Measurements from ENCODE around the gene KREMEN1.
"Not testable (repeated sequence)": the region's sequence is repeated elsewhere in the genome, so short reads cannot be mapped to it uniquely, and the experiment has no call there.

The KREMEN1 gene

GRCh38 chr22:29108137-29108536 lies 35.3 kb downstream of the KREMEN1 start:
- DNase-seq: no peak

DNA sequence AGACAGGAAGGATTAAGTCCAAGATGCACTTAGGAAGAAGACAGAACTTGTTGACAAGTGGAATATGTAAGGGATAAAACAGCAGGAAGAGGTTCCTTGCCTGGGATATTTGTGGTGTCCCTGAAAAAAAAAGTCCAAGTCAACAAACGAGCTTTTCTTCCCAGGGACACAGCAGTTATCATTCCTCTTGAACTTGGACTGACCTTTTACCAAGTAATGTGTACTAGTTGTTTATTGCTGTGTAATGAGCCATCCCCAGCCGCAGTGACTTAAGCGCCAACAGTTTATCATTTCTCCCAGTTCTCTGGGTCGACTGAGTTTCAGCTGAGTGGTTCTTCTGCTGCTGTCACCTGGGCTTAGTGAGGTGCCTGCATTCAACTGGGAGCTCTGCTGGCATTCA lies 37.0 kb downstream of the KREMEN1 start:
- DNase-seq: no peak

- no peak for DNase-seq
These were observed 38.1 kb downstream of the KREMEN1 start for GRCh38 chr22:29110946-29111345.

DNA sequence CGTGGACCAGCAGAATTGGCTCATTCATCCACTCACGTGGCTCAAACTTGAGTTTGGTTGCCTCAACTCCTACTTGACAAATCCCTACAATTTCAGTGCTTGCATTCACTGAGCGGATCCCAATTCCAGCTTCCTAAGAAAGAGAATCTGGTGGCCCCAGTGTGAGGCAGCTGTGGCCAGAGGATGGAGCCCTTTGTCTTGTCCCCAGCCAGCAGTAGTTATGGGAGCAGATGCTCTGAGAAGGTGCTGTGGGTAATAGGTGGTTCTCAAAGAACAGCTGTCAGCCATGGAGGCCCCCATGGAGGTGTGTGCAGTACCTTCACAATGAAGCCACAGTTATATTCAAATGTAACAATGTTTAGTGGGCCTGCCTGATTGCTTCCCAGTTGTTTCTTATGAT lies 39.3 kb downstream of the KREMEN1 start:
- no peak for DNase-seq

GRCh38 chr22:29112681-29113080 lies 39.8 kb downstream of the KREMEN1 start:
- DNase-seq: no peak

DNA sequence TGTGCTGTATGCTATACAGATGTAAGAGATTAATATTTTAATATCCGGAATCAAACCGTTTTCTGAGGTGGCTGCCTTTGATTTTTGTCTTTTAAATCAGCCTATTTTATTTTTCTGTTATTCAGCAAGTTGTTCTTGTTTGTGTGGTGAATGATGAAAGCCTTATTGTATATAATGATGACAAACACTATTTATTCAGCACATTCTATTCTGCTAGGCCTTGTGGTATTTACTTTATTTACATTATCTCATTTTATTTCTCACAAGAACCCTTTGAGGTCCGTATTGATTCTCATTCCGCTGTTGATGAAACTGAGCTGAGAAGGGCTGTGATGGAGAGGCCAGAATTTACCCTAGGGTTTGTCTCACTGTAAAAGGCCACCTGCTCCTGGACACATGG lies 40.5 kb downstream of the KREMEN1 start:
- DNase-seq: no peak

DNA sequence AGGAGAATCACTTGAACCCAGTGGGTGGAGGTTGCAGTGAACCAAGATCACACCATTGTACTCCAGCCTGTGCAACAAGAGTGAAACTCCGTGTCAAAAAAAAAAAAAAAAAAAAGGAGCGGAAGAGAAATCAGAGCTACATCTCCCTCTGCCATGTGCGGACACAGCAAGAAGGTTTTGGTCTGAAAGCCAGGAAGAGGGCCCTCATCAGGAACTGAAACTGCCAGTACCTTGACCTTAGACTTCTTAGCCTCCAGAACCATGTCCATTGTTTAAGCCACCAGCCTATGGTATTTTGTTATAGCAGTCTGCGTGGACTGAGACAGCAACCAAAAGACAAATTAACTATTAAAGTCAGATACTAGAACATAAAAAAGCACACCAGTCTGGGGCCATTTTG lies 41.6 kb downstream of the KREMEN1 start:
- DNase-seq: no peak

- no peak for DNase-seq
These were observed 43.0 kb downstream of the KREMEN1 start for GRCh38 chr22:29115682-29116288.

DNA sequence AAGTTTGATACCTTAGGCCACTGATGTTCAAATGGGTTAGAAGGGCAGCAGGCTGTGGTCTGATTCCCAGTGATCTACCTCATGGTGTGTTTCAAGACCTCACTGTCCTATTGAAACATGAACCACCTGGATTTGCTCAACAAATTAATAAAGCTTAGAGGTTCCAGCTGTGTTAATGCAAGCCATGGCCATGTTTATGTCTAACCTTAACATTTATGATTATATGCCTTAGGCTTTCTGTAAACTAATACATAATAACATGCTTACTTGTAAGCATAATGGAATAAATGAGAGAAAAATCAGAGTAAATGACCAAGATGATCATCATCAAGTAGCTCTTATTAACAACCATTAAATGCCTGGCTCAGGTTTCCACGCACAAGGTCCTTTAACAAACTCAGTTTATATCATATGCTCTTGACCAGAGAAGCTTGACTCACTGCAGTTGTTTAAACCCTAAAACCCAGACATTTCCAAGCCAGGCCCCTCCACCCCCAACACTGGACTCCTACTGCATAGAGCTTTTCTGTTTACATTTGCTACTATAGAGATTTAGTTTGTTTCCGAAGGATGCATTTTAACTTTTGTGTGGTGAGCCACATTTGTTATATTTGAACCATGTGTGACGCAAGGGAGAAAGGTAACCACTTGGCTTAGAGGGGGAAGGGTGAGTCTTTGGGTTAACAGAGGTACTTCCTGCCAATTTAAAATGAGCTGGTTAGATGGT lies 43.7 kb downstream of the KREMEN1 start:
- DNase-seq: no peak

DNA sequence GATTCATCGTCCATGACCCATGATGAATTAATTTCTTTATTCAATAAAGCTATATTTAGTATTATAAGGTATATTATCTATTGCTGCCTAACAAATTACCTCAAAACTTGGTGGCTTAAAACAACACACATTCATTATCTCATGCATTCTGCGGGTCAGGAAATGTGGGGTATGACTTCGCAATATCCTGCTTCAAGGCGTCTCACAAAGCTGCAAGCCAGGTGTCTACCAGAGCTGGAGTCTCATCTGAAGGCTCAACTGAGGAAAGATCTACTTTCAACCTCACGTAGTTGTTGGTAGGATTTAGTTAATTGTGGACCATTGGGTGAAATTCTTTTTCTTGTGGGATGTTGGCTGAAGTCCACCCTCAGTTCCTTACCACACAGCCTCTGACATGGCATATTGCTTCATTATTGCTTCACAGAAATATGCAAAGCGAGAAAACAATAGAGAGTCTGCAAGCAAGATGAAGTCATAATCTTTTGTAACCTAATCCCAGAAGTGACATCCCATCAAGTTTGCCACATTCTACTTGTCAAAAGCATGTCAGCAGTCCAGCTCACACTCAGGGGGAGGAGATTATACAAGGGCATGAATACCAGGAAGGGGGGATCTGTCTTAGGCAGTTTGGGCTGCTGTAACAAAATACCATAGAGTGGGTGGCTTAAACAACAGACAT lies 45.1 kb downstream of the KREMEN1 start:
- DNase-seq: no peak

GRCh38 chr22:29120098-29120912 lies 47.5 kb downstream of the KREMEN1 start:
- not testable (repeated sequence) for DNase-seq

- no peak for DNase-seq
These were observed 48.3 kb downstream of the KREMEN1 start for GRCh38 chr22:29121124-29121523.

DNA sequence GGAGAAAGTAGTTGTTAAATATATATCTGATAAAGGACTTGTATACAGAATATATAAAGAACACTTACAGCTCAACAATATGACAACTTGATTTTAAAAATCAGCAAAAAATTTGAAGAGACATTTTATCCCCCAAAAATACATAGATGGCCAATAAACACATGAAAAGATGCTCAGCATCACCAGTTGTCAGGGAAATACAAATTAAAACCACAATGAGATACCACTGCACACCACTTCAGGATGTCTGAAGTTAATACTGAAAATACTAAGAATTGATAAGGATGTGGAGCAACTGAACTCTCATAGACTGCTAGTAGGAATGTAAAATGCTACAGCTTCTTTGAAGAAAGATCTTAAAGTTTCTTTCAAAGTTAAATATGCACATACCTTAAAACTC lies 49.2 kb downstream of the KREMEN1 start:
- DNase-seq: no peak

DNA sequence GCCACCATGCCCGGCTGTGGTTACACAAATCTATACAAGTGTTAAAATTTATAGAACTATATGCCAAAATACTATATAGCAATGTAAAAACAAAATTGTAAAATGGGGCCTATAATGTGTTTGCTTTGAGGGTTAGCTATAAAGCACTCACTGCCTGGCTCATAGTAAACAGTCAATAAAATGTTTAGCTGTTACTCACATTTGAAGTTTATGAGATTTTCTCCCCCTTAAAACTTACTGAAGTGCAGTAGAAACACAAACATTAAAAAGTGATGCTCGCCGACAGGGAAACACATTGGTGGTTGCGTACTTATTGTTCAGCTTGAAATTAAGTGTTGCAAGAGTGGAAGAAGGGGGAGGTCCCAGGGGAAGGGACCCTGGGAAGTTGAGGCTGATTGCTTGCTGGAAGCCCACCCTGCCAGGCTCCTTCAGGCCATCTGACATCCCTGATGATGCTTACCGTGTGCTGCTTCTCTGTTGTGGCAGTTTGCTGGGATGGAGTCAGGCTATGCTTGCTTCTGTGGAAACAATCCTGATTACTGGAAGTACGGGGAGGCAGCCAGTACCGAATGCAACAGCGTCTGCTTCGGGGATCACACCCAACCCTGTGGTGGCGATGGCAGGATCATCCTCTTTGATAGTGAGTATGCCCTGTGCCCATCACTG lies 52.1 kb downstream of the KREMEN1 start:
- no peak for DNase-seq

DNA sequence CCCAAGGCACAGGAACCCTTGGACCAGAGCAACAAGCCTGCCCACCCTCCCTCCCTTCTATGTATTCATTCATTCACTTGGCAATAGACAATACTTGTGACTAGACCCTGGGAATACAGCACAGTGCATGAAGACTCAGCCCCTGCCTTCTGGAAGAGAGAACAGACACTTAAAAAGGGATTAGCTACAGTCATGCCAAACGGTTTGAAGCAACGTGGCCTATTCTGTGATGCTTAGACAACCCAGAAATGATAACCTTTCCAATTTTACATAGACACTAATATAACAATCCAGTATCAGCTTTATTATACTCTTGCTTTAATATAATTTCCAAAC lies 52.6 kb downstream of the KREMEN1 start:
- DNase-seq: no peak

DNA sequence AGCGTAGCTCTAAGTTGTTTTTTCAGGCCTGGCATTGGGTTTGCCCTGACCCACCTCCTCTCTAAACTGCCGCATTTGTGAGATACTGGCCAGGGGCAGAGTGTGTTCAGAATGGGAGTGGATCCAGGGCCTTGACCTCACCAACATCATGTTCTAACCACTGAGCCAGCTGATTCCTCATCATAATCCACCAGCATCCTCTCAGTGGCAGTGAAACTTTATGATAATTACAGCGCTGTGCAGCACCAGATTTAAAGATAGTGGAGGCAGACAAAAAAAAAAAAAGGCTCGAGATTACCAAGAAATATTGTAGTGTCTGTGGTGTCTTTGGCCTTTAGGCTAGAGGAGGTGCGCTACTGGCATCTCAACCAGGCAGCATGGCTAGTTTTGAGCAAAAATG lies 53.0 kb downstream of the KREMEN1 start:
- no peak for DNase-seq

- DNase-seq: no peak
These were observed 54.0 kb downstream of the KREMEN1 start for GRCh38 chr22:29126670-29127395.

GRCh38 chr22:29128891-29129807 lies 56.3 kb downstream of the KREMEN1 start:
- no peak for DNase-seq

GRCh38 chr22:29129808-29130140 lies 56.9 kb downstream of the KREMEN1 start:
- DNase-seq: no peak

- no peak for DNase-seq
These were observed 57.6 kb downstream of the KREMEN1 start for GRCh38 chr22:29130476-29130875.

DNA sequence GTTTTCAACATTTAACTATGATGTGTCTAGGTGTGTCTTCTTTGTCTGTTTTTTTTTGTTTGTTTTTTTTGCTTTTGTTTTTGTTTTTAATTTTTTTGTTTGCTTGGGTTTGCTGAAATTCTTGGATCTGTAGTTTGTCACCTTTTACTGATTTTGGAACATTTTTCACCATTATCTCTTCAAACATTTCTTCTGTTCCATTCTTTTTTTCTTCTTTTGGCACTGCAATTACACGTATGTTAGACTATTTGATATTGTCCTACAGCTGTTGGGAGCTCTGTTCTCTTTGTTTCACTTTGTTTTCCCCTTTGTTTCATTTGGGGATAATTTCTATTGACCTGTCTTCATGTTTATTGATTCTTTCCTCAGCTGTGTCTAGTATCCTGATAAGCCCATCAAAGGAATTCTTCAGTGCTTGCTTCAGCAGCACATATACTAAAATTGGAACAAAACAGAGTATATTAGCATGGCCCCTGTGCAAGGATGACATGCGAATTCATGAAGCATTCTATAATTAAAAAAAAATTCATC lies 60.8 kb downstream of the KREMEN1 start:
- DNase-seq: no peak

All from effector CD4-positive, alpha-beta T cell (primary cell).